Right lobe of liver (tissue), 6 donors: ENCODE data around the gene SGTA. TPM values are rescaled to one million over a fixed set of nuclear protein-coding genes. Genes with fewer than 3 reads are reported as not detected.
A peak's percentile ranks its signal among the peaks of the same experiment; 100 is the strongest.

Experiments used
- ATAC-seq, 4 donors: fragments of 200-7000 bp; cut with Tn5 transposase; one replicate each; pipeline ENCODE4 v1.9.1; 2020; ENCODE audit warnings: mild to moderate bottlenecking in 4 of 4, moderate library complexity in 4 of 4
- DNase-seq, 3 donors: peaks; one replicate each; pipeline ENCODE4 v3.0.0-alpha.2; 2020
- H3K27ac ChIP-seq, 3 donors: fragments of 200-600 bp; one replicate each; pipeline ENCODE4 v1.8.0; 2022
- H3K27me3 ChIP-seq, 2 donors: fragments of 200-600 bp; one replicate each; pipeline ENCODE4 v1.8.0; 2022
- H3K36me3 ChIP-seq, 4 donors: fragments of 200-600 bp; sonication (generic) in 1 of 4; one replicate each; pipeline versions ENCODE4 v1.5.1 to v1.8.0; 2017 to 2022; ENCODE audit warnings: control low read depth in 1 of 4
- H3K4me1 ChIP-seq, 4 donors: fragments of 200-600 bp; sonication (generic) in 1 of 4; one replicate each; pipeline versions ENCODE4 v1.5.1 to v1.8.0; 2017 to 2022; ENCODE audit warnings: control low read depth in 1 of 4
- H3K4me3 ChIP-seq, 3 donors: fragments of 200-600 bp; one replicate each; pipeline ENCODE4 v1.8.0; 2022
- H3K9me3 ChIP-seq, 4 donors: fragments of 200-600 bp; sonication (generic) in 1 of 4; one replicate each; pipeline versions ENCODE4 v1.5.1 to v1.8.0; 2017 to 2022; ENCODE audit warnings: control low read depth in 1 of 4
- CTCF ChIP-seq, 4 donors: fragments of 200-600 bp in 3 of 4; fragments of 450-650 bp in 1 of 4; IDR thresholded peaks; one replicate each; pipeline versions ENCODE4 v1.5.1 to v1.8.0; 2016 to 2022; ENCODE audit warnings: antibody characterized with exemption in 4 of 4, mild to moderate bottlenecking in 2 of 4
- POLR2A ChIP-seq: fragments of 450-650 bp; IDR thresholded peaks from one replicate; pipeline ENCODE4 v1.6.1; 2017; ENCODE audit warnings: antibody characterized with exemption, mild to moderate bottlenecking
- WGBS: methylation state at CpG from one replicate; pipeline ENCODE4 v1.1.6; 2018; ENCODE audit warnings: low coverage, low lambda C conversion rate; ENCODE audit not compliant: insufficient coverage; ENCODE audit errors: missing lambda C conversion rate; 5-methylcytosine and 5-hydroxymethylcytosine counted together
- intact Hi-C, 2 donors: fragments of 100-400 bp; cut with DNase I; formaldehyde crosslinking; loops; one replicate each; pipeline versions ENCODE4 v1.11.2 to v1.14.1; 2022
- total RNA-seq, 6 experiments: library from RNA; depleted of rRNA in 2 of 6; stranded (reverse); fragments of >200 nt in 2 of 6; fragmentation: NEBNext Ultra II Directional in 3 of 6; extraction: Animal tissue kit (Norgen Biotek cat#: 25700) in 3 of 6; gene quantifications; one replicate each; pipeline versions ENCODE4 v1.1.0 to v1.2.4, GENCODE V29; 2016 to 2023
- donor health status: DM: no; HTN: yes; CAD: no.
- donor health status: DM: no; HTN: no; CAD: no.
- donor health status: DM: no; HTN: no; CAD: no.
- donor health status: DM: no; HTN: yes; CAD: no.
- donor health status: DM: no; HTN: yes; CAD: no.

The SGTA gene
- total RNA-seq, 6 experiments from 2014 or later, result 21.5 to 41.7 (median 23.7) TPM

- no peaks in the 10 kb centered on the region for H3K9me3 ChIP-seq
Measured at GRCh38 chr19:2810141-2811091, 27.3 kb upstream of the SGTA start.

GRCh38 chr19:2809387-2810140 is 26.5 kb upstream of the SGTA start:
- H3K9me3 ChIP-seq, result no peaks in the 10 kb centered on the region
- WGBS, result 91% methylated on average over 18 of the region's 37 CpGs
- H3K36me3 ChIP-seq, result peaks cover 0 to 18% (median 1%) of the 10 kb centered on the region in 4 donors
- no peak overlapping the region for H3K4me3 ChIP-seq
- H3K27ac ChIP-seq, result no peak overlapping the region
- H3K27me3 ChIP-seq, result no peaks in the 10 kb centered on the region
- TF ChIP-seq CTCF (IDR thresholded peaks at IDR 0.05) (no peak), POLR2A (no peak)
- DNase-seq (peak in 1 of 3 donors; percentile 7), ATAC-seq (no peak)
- peaks cover 0 to 8% (median 3%) of the 10 kb centered on the region in 4 donors for H3K4me1 ChIP-seq
- intact Hi-C loops, result no loop called here

More at GRCh38 chr19:2810141-2811091, 27.3 kb upstream of the SGTA start:
- ATAC-seq (no peak), DNase-seq (no peak)
- Histone ChIP-seq H3K36me3 (peaks cover 0 to 18% (median 1%) of the 10 kb centered on the region in 4 donors), H3K27ac (peak overlapping the region in 2 of 3 donors; percentile 75 to 85), H3K4me3 (no peak overlapping the region), H3K4me1 (peaks cover 0 to 8% (median 3%) of the 10 kb centered on the region in 4 donors), H3K27me3 (no peaks in the 10 kb centered on the region)
- intact Hi-C loops, result no loop called here
- TF ChIP-seq POLR2A (no peak), CTCF (IDR thresholded peaks at IDR 0.05) (no peak)
- WGBS, result no CpG with 5 or more reads among the region's 58 CpGs

DNA sequence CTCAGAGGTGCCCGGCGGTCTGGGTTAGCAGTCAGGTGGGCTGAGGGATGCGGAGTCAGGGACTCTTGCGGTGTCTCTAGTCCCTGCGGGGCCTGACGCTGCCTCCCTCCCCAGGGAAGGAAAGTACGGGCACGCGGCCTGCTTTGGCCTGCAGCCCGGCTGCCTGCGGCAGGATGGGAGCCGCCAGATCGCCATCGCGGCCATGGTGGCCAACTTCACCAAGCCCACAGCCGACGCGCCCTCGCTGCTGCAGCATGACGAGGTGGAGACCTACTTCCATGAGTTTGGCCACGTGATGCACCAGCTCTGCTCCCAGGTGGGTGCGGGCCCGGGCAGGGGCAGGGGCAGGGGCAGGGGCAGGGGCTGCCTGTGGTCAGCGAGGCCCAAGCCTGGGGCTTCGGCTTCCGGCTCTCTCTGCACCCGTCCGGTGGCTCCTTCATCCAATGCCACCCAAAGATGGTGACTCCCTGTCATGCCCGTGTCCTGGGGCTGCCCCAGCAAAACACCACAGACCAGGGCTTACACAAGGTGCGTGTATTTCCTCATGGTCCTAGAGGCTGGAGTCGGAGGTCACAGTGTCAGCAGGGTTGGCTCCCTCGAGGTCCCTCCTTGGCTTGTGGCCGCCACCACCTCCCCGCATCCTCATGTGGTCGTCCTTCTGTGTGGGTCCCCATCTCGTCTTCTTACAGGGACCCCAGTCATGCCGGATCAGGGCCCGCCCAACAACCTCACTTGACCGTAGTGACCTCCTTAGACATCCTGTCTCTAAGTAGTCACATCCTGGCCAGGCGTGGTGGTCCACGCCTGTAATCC is 25.3 kb upstream of the SGTA start:
- intact Hi-C loops, result no loop called here
- Histone ChIP-seq H3K27me3 (no peaks in the 10 kb centered on the region), H3K36me3 (peaks cover 0 to 18% (median 1%) of the 10 kb centered on the region in 4 donors)

More for the DNA sequence above, 25.3 kb upstream of the SGTA start:
- WGBS, result 96% methylated on average over 16 of the region's 41 CpGs
- H3K27ac ChIP-seq, result no peak overlapping the region
- TF ChIP-seq CTCF (IDR thresholded peaks at IDR 0.05) (no peak), POLR2A (no peak)
- no peak overlapping the region for H3K4me3 ChIP-seq
- H3K4me1 ChIP-seq, result peaks cover 0 to 8% (median 3%) of the 10 kb centered on the region in 4 donors
- no peaks in the 10 kb centered on the region for H3K9me3 ChIP-seq
- ATAC-seq, result no peak
- peak in 1 of 3 donors; percentile 15 for DNase-seq
